GM12874 (cell line): ENCODE measurements around the gene MEIS3.

ENCODE experiments used
- CTCF ChIP-seq: IDR thresholded peaks from 2 replicates; pipeline ENCODE4 v1.5.1; 2011; ENCODE audit warnings: low read depth, mild to moderate bottlenecking, control low read depth, low read length, moderate library complexity; ENCODE audit not compliant: insufficient read depth

MEIS3 gene

DNA sequence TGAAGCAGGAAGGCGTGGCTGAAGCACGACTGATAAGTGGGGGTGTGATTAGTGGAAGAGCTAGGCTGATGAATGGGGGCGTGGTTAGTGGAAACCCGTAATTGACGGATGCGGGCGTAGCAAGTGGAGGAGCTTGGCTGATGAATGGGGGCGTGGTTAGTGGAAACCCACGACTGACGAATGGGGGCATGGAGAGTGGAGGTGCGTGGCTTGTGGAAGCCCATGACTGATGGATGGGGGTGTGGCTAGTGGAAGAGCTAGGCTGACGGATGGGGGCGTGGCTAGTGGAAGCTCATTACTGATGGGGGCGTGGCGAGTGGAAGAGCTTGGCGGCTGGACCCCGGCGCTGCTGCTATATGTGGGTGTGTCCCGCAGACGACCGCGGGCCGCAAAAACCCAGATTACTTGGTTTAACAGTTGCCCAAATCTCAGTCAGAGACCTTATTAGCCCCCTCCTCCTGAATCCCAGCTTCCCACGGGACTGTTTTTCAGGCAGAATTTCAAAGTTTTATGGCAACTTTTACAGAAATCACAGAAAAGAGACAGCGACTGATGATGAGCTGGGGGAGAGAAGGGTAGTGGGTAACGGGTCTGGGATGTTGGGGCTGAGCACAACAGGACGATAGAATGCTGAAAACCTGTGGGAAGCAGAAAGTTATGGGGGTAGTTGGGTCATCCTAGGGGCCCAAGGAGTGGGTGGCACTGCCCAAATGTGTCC, 9.0 kb upstream of the MEIS3 start:
- TF ChIP-seq CTCF: no peak

GRCh38 chr19:47427241-47428176, 8.2 kb upstream of the MEIS3 start:
- peak; percentile 97 for TF ChIP-seq CTCF

- no peak for TF ChIP-seq CTCF
These were observed 4.0 kb upstream of the MEIS3 start for GRCh38 chr19:47423203-47423882.

- no peak for TF ChIP-seq CTCF
These were observed 3.3 kb upstream of the MEIS3 start for GRCh38 chr19:47422417-47423163.

DNA sequence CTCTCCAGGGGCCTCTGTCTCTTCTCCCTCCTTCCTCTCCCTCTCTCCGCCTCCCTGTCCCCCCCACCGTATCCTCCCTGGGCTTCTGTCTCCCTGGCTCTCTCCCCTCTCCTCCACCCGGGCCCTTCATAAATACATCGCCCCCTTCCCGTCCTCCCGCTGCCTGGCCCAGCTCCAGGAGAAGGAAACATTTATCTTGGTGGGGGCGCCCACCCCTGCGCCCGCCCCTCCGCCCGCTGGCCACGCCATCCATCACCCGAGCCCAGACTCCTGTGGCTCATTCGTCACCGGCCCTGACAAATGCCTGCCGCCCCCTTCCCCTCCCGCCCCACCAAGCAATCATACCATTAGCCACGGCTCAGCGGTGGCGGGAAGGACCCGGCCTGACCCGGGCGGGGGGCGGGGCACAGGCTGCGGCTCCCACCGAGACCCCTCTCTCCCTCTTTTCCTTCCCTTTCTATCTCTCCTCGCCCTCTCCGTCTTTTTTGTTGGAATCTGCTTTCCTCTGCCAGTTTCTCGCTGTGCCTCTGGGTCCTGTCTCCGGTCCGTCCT, 2.6 kb upstream of the MEIS3 start:
- no peak for TF ChIP-seq CTCF

DNA sequence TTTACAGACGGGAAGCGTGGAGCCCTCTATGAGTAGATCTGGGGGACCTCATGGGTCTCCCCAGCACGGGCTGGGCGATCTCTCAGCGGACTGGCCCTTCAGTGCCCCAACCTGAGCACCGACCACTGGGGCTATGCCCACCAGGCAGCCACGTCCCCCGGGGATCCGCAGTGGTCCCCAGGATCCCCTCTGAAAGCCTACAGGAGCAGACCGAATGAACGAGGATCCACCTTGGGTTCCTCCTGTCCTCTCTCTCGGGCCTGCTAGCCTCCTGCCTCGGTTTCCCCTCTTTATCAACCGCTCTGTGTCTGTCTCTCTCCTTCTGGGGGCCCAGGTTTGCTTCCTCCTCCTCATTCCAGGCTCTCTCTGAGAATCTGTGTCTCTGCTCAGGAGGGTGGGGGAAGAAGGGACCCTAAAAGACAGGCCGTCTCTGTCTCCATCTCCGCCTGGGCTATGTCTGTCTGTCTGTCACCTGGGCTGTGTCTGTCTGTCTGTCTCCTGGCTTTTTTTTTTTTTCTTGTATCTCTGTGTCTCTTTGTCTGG, 2.0 kb upstream of the MEIS3 start:
- no peak for TF ChIP-seq CTCF
